K562 (cell line): ENCODE measurements around the gene NUDCD3.

Experiments
- CBX2 ChIP-seq: fragments of 200-600 bp; sonication (generic); IDR thresholded peaks from one replicate; pipeline ENCODE4 v1.6.1; 2012; ENCODE audit warnings: mild to moderate bottlenecking, low read length, inconsistent platforms; ENCODE audit not compliant: insufficient read depth, poor library complexity, severe bottlenecking
- COPS2 ChIP-seq: fragments of 450-650 bp; conservative IDR thresholded peaks from 2 replicates; pipeline ENCODE4 v1.6.1; 2016; ENCODE audit warnings: mild to moderate bottlenecking, moderate library complexity
- EP300 ChIP-seq: IDR thresholded peaks from 2 replicates; pipeline ENCODE4 v1.6.1; 2012; ENCODE audit warnings: low read length, improper control_type of control experiment
- FOXJ3 ChIP-seq: sonication (generic); formaldehyde crosslinking; IDR thresholded peaks from 2 replicates; pipeline ENCODE4 v1.4.0; 2020; ENCODE audit warnings: mild to moderate bottlenecking, missing genetic modification reagents
- JUND ChIP-seq, 2 experiments: IDR thresholded peaks; 2 replicates in 1 of 2; 3 replicates in 1 of 2; pipeline ENCODE4 v1.6.1; 2011; ENCODE audit warnings: borderline replicate concordance in 2 of 2, low read depth in 2 of 2, low read length in 2 of 2, improper control_type of control experiment in 1 of 2, missing biosample characterization in 1 of 2, missing genetic modification characterization in 1 of 2, missing genetic modification reagents in 1 of 2
- POLR2A ChIP-seq: fragments of 450-650 bp; conservative IDR thresholded peaks from 2 replicates; pipeline ENCODE4 v1.6.1; 2016
- POLR3A ChIP-seq: IDR thresholded peaks from 2 replicates; pipeline ENCODE4 v1.6.1; 2011; ENCODE audit warnings: borderline replicate concordance, mild to moderate bottlenecking, moderate library complexity; ENCODE audit not compliant: insufficient read length, insufficient read depth; ENCODE audit errors: extremely low read depth
- RBBP5 ChIP-seq: fragments of 200-600 bp; sonication (generic); IDR thresholded peaks from 2 replicates; pipeline ENCODE4 v1.6.1; 2012; ENCODE audit warnings: borderline replicate concordance, mild to moderate bottlenecking, low read length, control low read depth, inconsistent platforms; ENCODE audit not compliant: insufficient read depth, poor library complexity, severe bottlenecking
- YY1 ChIP-seq, 3 experiments: IDR thresholded peaks; 2 replicates each; pipeline ENCODE4 v1.6.1; 2011; ENCODE audit warnings: low read length in 2 of 3, mild to moderate bottlenecking in 2 of 3, moderate library complexity in 2 of 3, borderline replicate concordance in 1 of 3, control low read depth in 1 of 3, low read depth in 1 of 3; ENCODE audit not compliant: insufficient read depth in 3 of 3, insufficient replicate concordance in 2 of 3, control insufficient read depth in 1 of 3, insufficient read length in 1 of 3; ENCODE audit errors: extremely low read depth in 1 of 3
- ZNF232 ChIP-seq: sonication (generic); formaldehyde crosslinking; IDR thresholded peaks from 2 replicates; pipeline ENCODE4 v1.8.0; 2022; ENCODE audit warnings: mild to moderate bottlenecking, missing genetic modification reagents
- ZNF253 ChIP-seq: fragments of 250-450 bp; sonication (Bioruptor Pico); conservative IDR thresholded peaks from 2 replicates; pipeline ENCODE4 v1.6.1; 2021; ENCODE audit warnings: mild to moderate bottlenecking

GRCh38 chr7:44451123-44451522, 39.3 kb downstream of the NUDCD3 start:
- no peak for TF ChIP-seq ZNF232
- no peak for TF ChIP-seq YY1 (IDR thresholded peaks at IDR 0.05; ENCODE audit: borderline replicate concordance in 1 of 3, control insufficient read depth in 1 of 3, extremely low read depth in 1 of 3, insufficient read depth in 3 of 3, insufficient read length in 1 of 3, insufficient replicate concordance in 2 of 3, low read depth in 1 of 3, low read length in 2 of 3)
- no peak for TF ChIP-seq POLR3A
- TF ChIP-seq CBX2 = no peak
- no peak for TF ChIP-seq ZNF253 (CRISPR knock-in tag)
- no peak for TF ChIP-seq JUND (IDR thresholded peaks at IDR 0.05; ENCODE audit: borderline replicate concordance, low read depth, low read length)
- no peak for TF ChIP-seq JUND (tag; IDR thresholded peaks at IDR 0.05; ENCODE audit: borderline replicate concordance, low read depth, low read length)
- TF ChIP-seq COPS2 = no peak
- no peak for TF ChIP-seq EP300
- no peak for TF ChIP-seq RBBP5
- TF ChIP-seq POLR2A = no peak
- no peak for TF ChIP-seq FOXJ3 (CRISPR knock-in tag)
